GM12878 (cell line): ENCODE data around the gene CFI. TPM values are rescaled to one million over a fixed set of nuclear protein-coding genes. Genes with fewer than 3 reads are reported as not detected.
"Not testable (repeated sequence)": the region's sequence is repeated elsewhere in the genome, so short reads cannot be mapped to it uniquely, and the experiment has no call there.

ENCODE experiments used
- ATAC-seq: fragments of 200-7000 bp; cut with Tn5 transposase; 3 replicates; pipeline ENCODE4 v1.9.1; 2020; ENCODE audit warnings: mild to moderate bottlenecking, moderate library complexity
- BruUV-seq: library from RNA; stranded (reverse); fragments of 400-500 nt; replicated peaks from 2 replicates; lab custom pipeline; 2021; lab: Mats Ljungman, UMichigan
- CTCF ChIA-PET: fragments of 300-600 bp; sonication (Branson Sonifier 250); formaldehyde crosslinking; extraction: SDS; loops from one replicate; lab custom pipeline; 2021; ENCODE audit warnings: inconsistent platforms; lab: Yijun Ruan, JAX
- POLR2A ChIA-PET: fragments of 350-600 bp; formaldehyde crosslinking; extraction: SDS; loops from one replicate; lab custom pipeline; 2021; ENCODE audit warnings: inconsistent platforms; lab: Charles Lee
- RAD21 ChIA-PET: fragments of 300-600 bp; sonication (Branson Sonifier 250); formaldehyde crosslinking; loops from one replicate; lab custom pipeline; 2023; ENCODE audit warnings: antibody characterized with exemption; ENCODE audit not compliant: unreplicated experiment; lab: Charles Lee
- SMC1A ChIA-PET: fragments of 300-600 bp; sonication (Branson Sonifier 250); formaldehyde crosslinking; loops from one replicate; lab custom pipeline; 2023; ENCODE audit not compliant: unreplicated experiment, uncharacterized antibody; lab: Charles Lee
- DNase-seq: peaks from one replicate; pipeline ENCODE4 v3.0.0-alpha.2; 2011; ENCODE audit warnings: low read depth, low spot score
- FAIRE-seq: peaks from 3 replicates; lab custom pipeline; 2011; peaks lifted over from hg19 to GRCh38; lab: Jason Lieb, UNC
- H2AFZ ChIP-seq: 2 replicates; pipeline ENCODE4 v1.6.0; 2011; ENCODE audit warnings: low read depth, low read length, control low read depth; ENCODE audit not compliant: control insufficient read depth
- H3K27ac ChIP-seq: 2 replicates; pipeline ENCODE4 v1.5.1; 2011; ENCODE audit warnings: control low read depth; ENCODE audit not compliant: control insufficient read depth, insufficient read depth
- H3K27me3 ChIP-seq, 2 experiments: replicated peaks in 1 of 2; 2 replicates each; pipeline versions ENCODE4 v1.6.0 to v1.6.1; 2011; ENCODE audit warnings: low read length in 1 of 2; ENCODE audit not compliant: control insufficient read depth in 2 of 2, insufficient read depth in 2 of 2
- H3K36me3 ChIP-seq, 2 experiments: 2 replicates each; pipeline ENCODE4 v1.5.1; 2011; ENCODE audit warnings: low read length in 1 of 2; ENCODE audit not compliant: control insufficient read depth in 2 of 2, insufficient read depth in 2 of 2
- H3K4me1 ChIP-seq: 2 replicates; pipeline ENCODE4 v1.6.1; 2011; ENCODE audit warnings: mild to moderate bottlenecking, low read length, moderate library complexity, mixed read lengths; ENCODE audit not compliant: control insufficient read depth, insufficient read depth
- H3K4me2 ChIP-seq: 2 replicates; pipeline ENCODE4 v1.6.0; 2011; ENCODE audit warnings: control low read depth; ENCODE audit not compliant: control insufficient read depth, insufficient read depth
- H3K4me3 ChIP-seq: fragments of 200-600 bp; sonication (generic); 2 replicates; pipeline ENCODE4 v1.5.1; 2016
- H3K79me2 ChIP-seq: 2 replicates; pipeline ENCODE4 v1.6.0; 2011; ENCODE audit warnings: low read length; ENCODE audit not compliant: control insufficient read depth, insufficient read depth
- H3K9ac ChIP-seq: 2 replicates; pipeline ENCODE4 v1.8.0; 2011; ENCODE audit warnings: low read length, control low read depth, mixed read lengths; ENCODE audit not compliant: control insufficient read depth, insufficient read depth
- H3K9me3 ChIP-seq: replicated peaks from 3 replicates; pipeline ENCODE4 v1.5.1; 2011; ENCODE audit warnings: mild to moderate bottlenecking, low read length; ENCODE audit not compliant: control insufficient read depth, insufficient read depth
- H4K20me1 ChIP-seq: 2 replicates; pipeline ENCODE4 v1.6.0; 2011; ENCODE audit not compliant: control insufficient read depth, insufficient read depth
- CTCF ChIP-seq, 3 experiments: IDR thresholded peaks in 2 of 3; conservative IDR thresholded peaks in 1 of 3; 2 replicates each; pipeline ENCODE4 v1.5.1; 2011; ENCODE audit warnings: low read depth in 3 of 3, low read length in 3 of 3, mild to moderate bottlenecking in 3 of 3, control low read depth in 2 of 3, moderate library complexity in 2 of 3, inconsistent platforms in 1 of 3, mixed read lengths in 1 of 3; ENCODE audit not compliant: control insufficient read depth in 2 of 3, insufficient read depth in 1 of 3; ENCODE audit errors: extremely low read depth in 1 of 3
- GATAD2B ChIP-seq: fragments of 450-650 bp; conservative IDR thresholded peaks from 2 replicates; pipeline ENCODE4 v1.6.1; 2017; ENCODE audit warnings: low read depth, mild to moderate bottlenecking, moderate library complexity
- MEF2A ChIP-seq: IDR thresholded peaks from 2 replicates; pipeline ENCODE4 v1.6.1; 2011; ENCODE audit warnings: low read depth, mild to moderate bottlenecking, low read length, moderate library complexity; ENCODE audit not compliant: insufficient read depth
- MXI1 ChIP-seq: fragments of 150-350 bp; IDR thresholded peaks from 2 replicates; pipeline ENCODE4 v1.6.1; 2011; ENCODE audit warnings: low read depth, mild to moderate bottlenecking, inconsistent platforms, low read length, improper control_type of control experiment
- RELA ChIP-seq: fragments of 450-650 bp; IDR thresholded peaks from 2 replicates; pipeline ENCODE4 v1.8.0; 2014; ENCODE audit warnings: borderline replicate concordance; ENCODE audit not compliant: partially characterized antibody
- SIN3A ChIP-seq: IDR thresholded peaks from 2 replicates; pipeline ENCODE4 v1.6.1; 2012; ENCODE audit warnings: low read depth, low read length, improper control_type of control experiment
- SIX5 ChIP-seq: IDR thresholded peaks from 2 replicates; pipeline ENCODE4 v1.6.1; 2011; ENCODE audit warnings: mild to moderate bottlenecking, low read depth, low read length, moderate library complexity; ENCODE audit not compliant: severe bottlenecking
- SMAD5 ChIP-seq: IDR thresholded peaks from 2 replicates; pipeline ENCODE4 v1.6.1; 2016; ENCODE audit warnings: antibody characterized with exemption, low read depth
- STAT1 ChIP-seq: fragments of 450-650 bp; conservative IDR thresholded peaks from 2 replicates; pipeline ENCODE4 v1.6.1; 2014; ENCODE audit warnings: antibody characterized with exemption, mild to moderate bottlenecking
- ZBTB40 ChIP-seq: fragments of 450-650 bp; IDR thresholded peaks from 2 replicates; pipeline ENCODE4 v1.6.1; 2016; ENCODE audit warnings: mild to moderate bottlenecking, moderate library complexity, borderline replicate concordance
- WGBS: methylation state at CpG from one replicate; pipeline ENCODE4 v1.1.6; 2016; ENCODE audit warnings: low lambda C conversion rate; ENCODE audit not compliant: insufficient replicate concordance, insufficient coverage; ENCODE audit errors: missing lambda C conversion rate; 5-methylcytosine and 5-hydroxymethylcytosine counted together
- in situ Hi-C: fragments of 300-500 bp; cut with MboI; formaldehyde crosslinking; loops from 9 replicates; pipeline ENCODE4 v1.14.3; 2018; ENCODE audit warnings: mixed read lengths
- intact Hi-C: fragments of 100-400 bp; cut with micrococcal nuclease; formaldehyde crosslinking; loops from one replicate; pipeline ENCODE4 v1.14.2; 2022; ENCODE audit not compliant: unreplicated experiment
- polyA plus RNA-seq, 11 experiments: library from polyadenylated mRNA; depleted of rRNA in 4 of 11; unstranded in 6 of 11; stranded (reverse) in 5 of 11; fragments of >200 nt; fragmentation: Nextera tagmentation in 4 of 11; fragmentation: Illumina TruSeq in 1 of 11; extraction: Ambion mirVana in 4 of 11; extraction: Trizol in 1 of 11; gene quantifications; 1 replicate in 1 of 11; 2 replicates in 10 of 11; pipeline versions ENCODE4 v1.2.1 to v1.2.3, GENCODE V29; 2011 to 2016; ENCODE audit warnings: inconsistent platforms in 2 of 11, missing spikeins in 2 of 11, low read depth in 1 of 11
- total RNA-seq, 4 experiments: library from RNA; depleted of rRNA in 3 of 4; stranded (reverse); fragments of >200 nt in 3 of 4; fragmentation: Illumina TruSeq in 1 of 4; extraction: Trizol in 1 of 4; gene quantifications; 2 replicates each; pipeline versions ENCODE4 v1.2.1 to v1.2.3, GENCODE V29; 2013 to 2021

Gene CFI
- total and polyA plus RNA-seq, 10 of the 15 experiments (the other 5 are each of a cell fraction or from before 2014, with no cell fraction given) = 0.15 to 0.28 TPM; not detected in 8

GRCh38 chr4:109786846-109787245, 15.0 kb downstream of the CFI start:
- H3K4me1 ChIP-seq = no peaks in the 10 kb centered on the region
- H3K9me3 ChIP-seq = no peaks in the 10 kb centered on the region
- no peak overlapping the region for H3K4me3 ChIP-seq
- H3K79me2 ChIP-seq = no peaks in the 10 kb centered on the region
- no peak overlapping the region for H3K4me2 ChIP-seq
- H3K27ac ChIP-seq = no peak overlapping the region
- H3K36me3 ChIP-seq = no peaks in the 10 kb centered on the region
- no peak overlapping the region for H2AFZ ChIP-seq
- ChIA-PET SMC1A (interaction anchor here (0.6 kb wide), 1 partner anchor 373 kb away, joined by 3 read pairs; no protein-coding TSS in a partner anchor), CTCF (no interaction called here), POLR2A (no interaction called here), RAD21 (no interaction called here)
- no peak for ATAC-seq
- TF ChIP-seq RELA = no peak
- TF ChIP-seq GATAD2B = no peak
- TF ChIP-seq SMAD5 = no peak
- no peak for TF ChIP-seq MEF2A
- no peak for TF ChIP-seq ZBTB40
- no peak for TF ChIP-seq CTCF (IDR thresholded peaks at IDR 0.05 in 2 of 3, conservative IDR thresholded peaks at IDR 0.05 in 1 of 3; ENCODE audit: control insufficient read depth in 2 of 3, extremely low read depth in 1 of 3, insufficient read depth in 1 of 3, low read depth in 3 of 3, low read length in 3 of 3)
- no peak for TF ChIP-seq STAT1
- TF ChIP-seq SIX5 = no peak
- no peak for TF ChIP-seq MXI1
- TF ChIP-seq SIN3A = no peak
- intact Hi-C loops (no loop called here), in situ Hi-C loops (no loop called here)
- no TSS peak for BruUV-seq
- no peak for FAIRE-seq
- no peak for DNase-seq
- no peaks in the 10 kb centered on the region for H4K20me1 ChIP-seq
- no peaks in the 10 kb centered on the region; a peak in 1 of 4 replicates for H3K27me3 ChIP-seq
- H3K9ac ChIP-seq = no peak overlapping the region
- 90% methylated on average over 1 of the region's 1 CpG for WGBS

- H3K4me1 ChIP-seq, H3K9ac ChIP-seq, intact Hi-C loops, H3K36me3 ChIP-seq, RAD21 ChIA-PET, H2AFZ ChIP-seq, BruUV-seq, H3K4me2 ChIP-seq, H3K9me3 ChIP-seq, H3K79me2 ChIP-seq, H3K27me3 ChIP-seq, DNase-seq, H3K4me3 ChIP-seq, H4K20me1 ChIP-seq, CTCF ChIA-PET, SMC1A ChIA-PET, ATAC-seq, in situ Hi-C loops, FAIRE-seq, POLR2A ChIA-PET, H3K27ac ChIP-seq: not testable (repeated sequence)
- WGBS = 63% methylated on average over 2 of the region's 2 CpGs
Measured at GRCh38 chr4:109782092-109782491, 19.7 kb downstream of the CFI start.
